ENCODE measurements around the gene KCNQ1.

The KCNQ1 gene

GRCh38 chr11:2580571-2581001, 135.8 kb downstream of the KCNQ1 start:
- no peak for DNase-seq (ENCODE audit: low read depth, low spot score)

- DNase-seq (ENCODE audit: low read depth, low spot score) = no peak
Observed at GRCh38 chr11:2581151-2581930, 136.5 kb downstream of the KCNQ1 start.

- no peak for DNase-seq (ENCODE audit: low read depth, low spot score)
Observed at GRCh38 chr11:2581931-2582350, 137.1 kb downstream of the KCNQ1 start.

- DNase-seq (ENCODE audit: low read depth, low spot score) = peak; percentile 50
Observed at GRCh38 chr11:2582351-2582945, 137.6 kb downstream of the KCNQ1 start.

GRCh38 chr11:2582946-2583604, 138.3 kb downstream of the KCNQ1 start:
- no peak for DNase-seq (ENCODE audit: low read depth, low spot score)

GRCh38 chr11:2583605-2583958, 138.8 kb downstream of the KCNQ1 start:
- no peak for DNase-seq (ENCODE audit: low read depth, low spot score)

- DNase-seq (ENCODE audit: low read depth, low spot score) = no peak
Observed at GRCh38 chr11:2584434-2584811, 139.6 kb downstream of the KCNQ1 start.

- DNase-seq (ENCODE audit: low read depth, low spot score) = no peak
Observed at GRCh38 chr11:2584812-2585565, 140.2 kb downstream of the KCNQ1 start.

- DNase-seq (ENCODE audit: low read depth, low spot score) = no peak
Observed at GRCh38 chr11:2585566-2586086, 140.8 kb downstream of the KCNQ1 start.

- no peak for DNase-seq (ENCODE audit: low read depth, low spot score)
Observed at GRCh38 chr11:2586087-2586792, 141.4 kb downstream of the KCNQ1 start.

GRCh38 chr11:2586793-2587131, 142.0 kb downstream of the KCNQ1 start:
- no peak for DNase-seq (ENCODE audit: low read depth, low spot score)

- no peak for DNase-seq (ENCODE audit: low read depth, low spot score)
Observed at GRCh38 chr11:2587132-2587930, 142.5 kb downstream of the KCNQ1 start.

GRCh38 chr11:2587976-2588748, 143.4 kb downstream of the KCNQ1 start:
- no peak for DNase-seq (ENCODE audit: low read depth, low spot score)

GRCh38 chr11:2588809-2589537, 144.2 kb downstream of the KCNQ1 start:
- DNase-seq (ENCODE audit: low read depth, low spot score) = no peak

- DNase-seq (ENCODE audit: low read depth, low spot score) = no peak
Observed at GRCh38 chr11:2589538-2589934, 144.7 kb downstream of the KCNQ1 start.

GRCh38 chr11:2590131-2590964, 145.5 kb downstream of the KCNQ1 start:
- DNase-seq (ENCODE audit: low read depth, low spot score) = no peak

- peak; percentile 38 for DNase-seq (ENCODE audit: low read depth, low spot score)
Observed at GRCh38 chr11:2590965-2591754, 146.4 kb downstream of the KCNQ1 start.
